ENCODE measurements around the gene NKAIN4. TPM values are rescaled to one million over a fixed set of nuclear protein-coding genes. Genes with fewer than 3 reads are reported as not detected.

The NKAIN4 gene
- total and polyA plus RNA-seq, 2 donors (not counting 1 experiment from before 2014, with no cell fraction given), result not detected

DNA sequence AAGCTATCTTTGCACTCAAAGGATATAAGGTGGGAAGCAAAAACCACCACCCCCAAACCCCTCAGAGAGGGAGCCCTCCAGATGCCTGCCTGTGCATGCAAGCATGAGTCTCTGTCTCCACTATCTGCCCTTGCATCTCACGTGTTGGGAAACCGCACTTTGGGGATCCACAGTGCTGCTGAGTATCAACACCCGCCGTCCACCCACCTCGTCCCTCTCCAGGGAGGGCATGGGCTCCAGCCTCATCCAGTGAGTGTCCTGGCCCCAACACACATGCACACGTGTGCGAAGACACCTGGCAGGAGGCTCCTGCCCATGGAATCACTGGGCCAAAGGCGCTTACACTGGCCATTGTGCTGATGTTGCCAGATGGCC, 34.8 kb downstream of the NKAIN4 start:
- Histone ChIP-seq H3K9ac (ENCODE audit: low read length) (no peak overlapping the region), H3K36me3 (replicated peaks in 1 of 2; ENCODE audit: control extremely low read depth in 1 of 2, control insufficient read depth in 1 of 2, extremely low read depth in 1 of 2, insufficient read depth in 2 of 2, low read length in 1 of 2) (peaks cover 0 to 2% of the 10 kb centered on the region in 2 experiments), H3K27ac (ENCODE audit: low read length in 2 of 2) (no peak overlapping the region), H2AFZ (ENCODE audit: insufficient read depth, low read depth, low read length, poor library complexity, severe bottlenecking) (no peak overlapping the region), H4K20me1 (ENCODE audit: control insufficient read depth, insufficient read depth, low read length, poor library complexity, severe bottlenecking) (peaks cover 11% of the 10 kb centered on the region), H3K4me3 (ENCODE audit: control extremely low read depth in 1 of 5, extremely low read depth in 1 of 5, insufficient read depth in 1 of 5, low read depth in 2 of 5, low read length in 4 of 5) (no peak overlapping the region), H3K79me2 (ENCODE audit: control insufficient read depth, insufficient read depth, low read length) (peaks cover 17% of the 10 kb centered on the region), H3K4me1 (ENCODE audit: control insufficient read depth in 2 of 2, insufficient read depth in 2 of 2, low read length in 2 of 2) (peaks cover 16 to 19% of the 10 kb centered on the region in 2 donors), H3K27me3 (replicated peaks in 1 of 4; ENCODE audit: control extremely low read depth in 1 of 4, control insufficient read depth in 3 of 4, insufficient read depth in 4 of 4, low read length in 3 of 4) (peaks cover 0 to 7% (median 0%) of the 10 kb centered on the region in 4 experiments), H3K9me3 (ENCODE audit: control extremely low read depth in 1 of 3, control insufficient read depth in 2 of 3, insufficient read depth in 1 of 3, low read length in 2 of 3) (no peaks in the 10 kb centered on the region), H3K4me2 (replicated peaks; ENCODE audit: low read depth, low read length, poor library complexity, severe bottlenecking) (no peak overlapping the region)
- Mint-ChIP-seq H3K27me3 (peaks cover 8% of the 10 kb centered on the region), H3K9me3 (ENCODE audit: insufficient read depth) (no peaks in the 10 kb centered on the region), H3K4me1 (peaks cover 17% of the 10 kb centered on the region), H3K4me3 (no peak overlapping the region), H3K27ac (no peak overlapping the region)
- TF ChIP-seq, protein P1, sequence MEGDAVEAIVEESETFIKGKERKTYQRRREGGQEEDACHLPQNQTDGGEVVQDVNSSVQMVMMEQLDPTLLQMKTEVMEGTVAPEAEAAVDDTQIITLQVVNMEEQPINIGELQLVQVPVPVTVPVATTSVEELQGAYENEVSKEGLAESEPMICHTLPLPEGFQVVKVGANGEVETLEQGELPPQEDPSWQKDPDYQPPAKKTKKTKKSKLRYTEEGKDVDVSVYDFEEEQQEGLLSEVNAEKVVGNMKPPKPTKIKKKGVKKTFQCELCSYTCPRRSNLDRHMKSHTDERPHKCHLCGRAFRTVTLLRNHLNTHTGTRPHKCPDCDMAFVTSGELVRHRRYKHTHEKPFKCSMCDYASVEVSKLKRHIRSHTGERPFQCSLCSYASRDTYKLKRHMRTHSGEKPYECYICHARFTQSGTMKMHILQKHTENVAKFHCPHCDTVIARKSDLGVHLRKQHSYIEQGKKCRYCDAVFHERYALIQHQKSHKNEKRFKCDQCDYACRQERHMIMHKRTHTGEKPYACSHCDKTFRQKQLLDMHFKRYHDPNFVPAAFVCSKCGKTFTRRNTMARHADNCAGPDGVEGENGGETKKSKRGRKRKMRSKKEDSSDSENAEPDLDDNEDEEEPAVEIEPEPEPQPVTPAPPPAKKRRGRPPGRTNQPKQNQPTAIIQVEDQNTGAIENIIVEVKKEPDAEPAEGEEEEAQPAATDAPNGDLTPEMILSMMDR (IDR thresholded peaks at IDR 0.05), result no peak
- TF ChIP-seq EZH2 (IDR thresholded peaks at IDR 0.05; ENCODE audit: borderline replicate concordance, insufficient read depth, low read depth, low read length, poor library complexity, severe bottlenecking), result no peak
- ChIA-PET CTCF (no interaction called here), POLR2A (no interaction called here)
- ATAC-seq (ENCODE audit: low read depth) (no peak), DNase-seq (no peak)
- WGBS (ENCODE audit: insufficient coverage), result 83% methylated on average over 8 of the region's 8 CpGs
- intact Hi-C loops (cut with micrococcal nuclease), result loop anchor here (5.0 kb wide), 1 partner anchor 292 kb away; the partner anchor contains the start of gene DIDO1

DNA sequence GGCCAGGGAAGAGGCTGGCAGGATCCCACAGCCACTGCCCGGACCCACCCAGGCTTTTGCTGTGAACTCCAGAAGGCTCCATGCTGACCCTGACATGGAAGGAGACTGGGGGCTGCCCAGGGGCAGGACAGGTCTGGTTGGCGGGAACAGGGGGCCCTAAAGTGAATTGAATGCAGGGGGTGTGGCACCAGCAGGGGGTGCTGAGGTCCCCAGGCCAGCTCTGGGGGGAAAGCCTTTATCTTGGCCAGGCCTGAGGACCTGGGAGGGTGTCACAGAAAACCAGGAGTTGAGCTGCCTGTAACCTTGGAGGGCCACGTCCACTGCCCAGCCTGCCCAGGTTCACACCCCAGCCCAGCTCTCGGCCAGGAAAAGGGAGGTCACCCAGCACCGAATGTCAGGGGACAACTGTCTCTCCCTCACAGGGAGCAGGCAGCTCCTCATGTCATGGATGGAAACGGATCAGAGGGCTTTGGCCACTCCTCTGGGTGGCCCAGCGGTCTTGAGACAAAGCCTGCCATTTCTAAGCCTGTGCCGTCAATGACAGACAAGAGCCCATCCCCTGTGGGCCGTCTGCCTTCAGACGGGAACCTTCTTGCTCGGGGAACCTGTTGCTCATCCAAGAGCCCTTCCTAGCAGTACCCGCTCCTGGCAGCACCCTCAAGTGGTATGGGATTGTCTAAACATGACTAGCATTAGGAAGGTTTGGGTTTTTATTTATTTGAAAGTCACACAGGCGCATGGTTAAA, 35.4 kb downstream of the NKAIN4 start:
- ATAC-seq (ENCODE audit: low read depth), result no peak
- no peak for DNase-seq
- H3K27me3 Mint-ChIP-seq, result peaks cover 8% of the 10 kb centered on the region
- H3K4me3 ChIP-seq (ENCODE audit: control extremely low read depth in 1 of 5, extremely low read depth in 1 of 5, insufficient read depth in 1 of 5, low read depth in 2 of 5, low read length in 4 of 5), result no peak overlapping the region
- H3K27ac Mint-ChIP-seq, result no peak overlapping the region
- no peak overlapping the region for H3K4me2 ChIP-seq (replicated peaks; ENCODE audit: low read depth, low read length, poor library complexity, severe bottlenecking)
- peaks cover 11% of the 10 kb centered on the region for H4K20me1 ChIP-seq (ENCODE audit: control insufficient read depth, insufficient read depth, low read length, poor library complexity, severe bottlenecking)
- no peak overlapping the region for H3K4me3 Mint-ChIP-seq
- TF ChIP-seq EZH2 (IDR thresholded peaks at IDR 0.05; ENCODE audit: borderline replicate concordance, insufficient read depth, low read depth, low read length, poor library complexity, severe bottlenecking), result no peak
- TF ChIP-seq, protein P1 (IDR thresholded peaks at IDR 0.05), result no peak
- POLR2A ChIA-PET, result no interaction called here
- H3K4me1 Mint-ChIP-seq, result peaks cover 21% of the 10 kb centered on the region
- H3K9ac ChIP-seq (ENCODE audit: low read length), result no peak overlapping the region
- H3K79me2 ChIP-seq (ENCODE audit: control insufficient read depth, insufficient read depth, low read length), result peaks cover 23% of the 10 kb centered on the region
- no peaks in the 10 kb centered on the region for H3K9me3 Mint-ChIP-seq (ENCODE audit: insufficient read depth)
- whole genome bisulfite sequencing (ENCODE audit: insufficient coverage), result 93% methylated on average over 8 of the region's 13 CpGs
- H3K36me3 ChIP-seq (replicated peaks in 1 of 2; ENCODE audit: control extremely low read depth in 1 of 2, control insufficient read depth in 1 of 2, extremely low read depth in 1 of 2, insufficient read depth in 2 of 2, low read length in 1 of 2), result peaks cover 0 to 7% of the 10 kb centered on the region in 2 experiments
- no peaks in the 10 kb centered on the region for H3K9me3 ChIP-seq (ENCODE audit: control extremely low read depth in 1 of 3, control insufficient read depth in 2 of 3, insufficient read depth in 1 of 3, low read length in 2 of 3)
- no peak overlapping the region for H2AFZ ChIP-seq (ENCODE audit: insufficient read depth, low read depth, low read length, poor library complexity, severe bottlenecking)
- peaks cover 0 to 7% (median 0%) of the 10 kb centered on the region in 4 experiments for H3K27me3 ChIP-seq (replicated peaks in 1 of 4; ENCODE audit: control extremely low read depth in 1 of 4, control insufficient read depth in 3 of 4, insufficient read depth in 4 of 4, low read length in 3 of 4)
- CTCF ChIA-PET, result interaction anchor here (0.9 kb wide), 1 partner anchor 72 kb away, joined by 3 read pairs; no protein-coding TSS in a partner anchor
- H3K27ac ChIP-seq (ENCODE audit: low read length in 2 of 2), result no peak overlapping the region
- intact Hi-C loops (cut with micrococcal nuclease), result loop anchor here (5.0 kb wide), 1 partner anchor 292 kb away; the partner anchor contains the start of gene DIDO1
- peaks cover 16 to 23% of the 10 kb centered on the region in 2 donors for H3K4me1 ChIP-seq (ENCODE audit: control insufficient read depth in 2 of 2, insufficient read depth in 2 of 2, low read length in 2 of 2)
